Measurements from ENCODE around the gene SP140L. TPM values are rescaled to one million over a fixed set of nuclear protein-coding genes. Genes with fewer than 3 reads are reported as not detected.
A peak's percentile ranks its signal among the peaks of the same experiment; 100 is the strongest.
"Not testable (repeated sequence)": the region's sequence is repeated elsewhere in the genome, so short reads cannot be mapped to it uniquely, and the experiment has no call there.

Gene SP140L
- total and polyA plus RNA-seq, 5 experiments from 2014 or later, result 25.3 to 91.7 (median 43.1) TPM

DNA sequence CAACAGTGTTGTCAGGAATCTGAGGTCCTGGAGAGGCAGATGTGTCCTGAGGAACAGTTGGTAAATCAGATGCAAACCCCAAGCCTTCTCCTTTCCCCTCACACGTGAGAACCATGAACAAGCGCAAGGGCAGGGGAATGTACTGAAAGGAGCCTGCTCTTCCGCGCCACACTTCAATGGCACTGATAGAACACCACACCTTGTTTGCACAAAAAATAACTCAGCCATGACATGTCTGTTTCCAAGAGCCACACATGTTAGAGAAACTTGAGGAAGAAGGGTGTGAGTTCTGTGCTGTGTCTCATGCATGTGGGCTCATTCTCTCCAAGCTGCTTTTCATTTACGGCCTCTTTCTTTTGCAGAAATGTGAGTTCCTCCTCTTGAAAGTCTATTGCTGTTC lies 16.2 kb upstream of the SP140L start:
- POLR2A ChIA-PET, H3K9me3 Mint-ChIP-seq, ATAC-seq, H3K4me3 Mint-ChIP-seq, H3K27me3 Mint-ChIP-seq, DNase-seq, H3K27ac Mint-ChIP-seq: not testable (repeated sequence)
- Mint-ChIP-seq H3K4me1 (peaks cover under 1 to 34% (median 18%) of the 10 kb centered on the region in 4 donors), H3K36me3 (peaks cover 0 to 27% (median 22%) of the 10 kb centered on the region in 3 donors)

DNA sequence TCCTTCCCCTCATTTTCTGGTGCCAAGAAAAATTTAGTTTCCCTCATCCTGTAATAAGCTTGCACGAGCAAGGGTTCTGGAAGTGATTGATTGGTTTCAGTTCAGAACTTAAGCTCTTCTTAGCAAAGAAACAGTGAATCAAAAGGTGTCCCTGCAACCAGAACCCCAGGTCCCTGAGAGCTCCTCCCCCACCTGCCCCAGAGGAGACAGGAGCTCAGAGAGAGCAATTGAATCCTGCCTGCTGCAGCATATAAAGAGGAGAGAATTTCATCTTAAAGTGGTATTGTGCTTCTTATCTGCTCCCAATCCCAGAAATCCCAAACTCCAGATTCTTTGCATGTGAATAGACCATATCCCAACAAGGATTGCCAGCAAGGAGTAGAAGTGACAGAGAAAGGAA lies 15.4 kb upstream of the SP140L start:
- H3K27ac Mint-ChIP-seq, result not testable (repeated sequence)
- peaks cover 0 to 27% (median 22%) of the 10 kb centered on the region in 3 donors for H3K36me3 Mint-ChIP-seq

DNA sequence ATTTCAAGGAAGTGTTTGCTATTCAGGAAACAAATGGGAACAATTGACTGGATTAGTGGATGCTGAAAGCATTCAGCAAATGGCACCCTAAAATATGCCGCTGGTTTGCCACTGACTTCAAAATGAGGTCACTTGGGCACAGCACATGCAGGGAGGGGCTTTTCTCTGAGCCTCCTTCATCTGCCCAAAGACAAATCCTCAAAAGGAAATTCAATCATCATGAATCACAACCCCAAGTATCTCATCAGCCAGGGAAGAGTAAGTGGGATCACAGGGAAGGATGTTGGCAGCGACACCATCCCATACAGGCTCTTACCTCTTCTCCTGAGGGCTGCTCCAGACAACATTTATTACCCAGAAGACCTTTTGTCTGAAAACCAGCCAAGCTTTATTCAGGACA lies 14.4 kb upstream of the SP140L start:
- ATAC-seq (no peak), DNase-seq (no peak)
- no peaks in the 10 kb centered on the region for H3K9me3 Mint-ChIP-seq
- H3K27ac Mint-ChIP-seq, result peak overlapping the region in 2 of 10 donors; percentile 20 to 29
- H3K36me3 Mint-ChIP-seq, result peaks cover 0 to 27% (median 22%) of the 10 kb centered on the region in 3 donors
- POLR2A ChIA-PET, result no interaction called here
- no peaks in the 10 kb centered on the region for H3K27me3 Mint-ChIP-seq
- H3K4me3 Mint-ChIP-seq, result no peak overlapping the region
- H3K4me1 Mint-ChIP-seq, result peaks cover 9 to 46% (median 28%) of the 10 kb centered on the region in 4 donors

More for the DNA sequence above, 15.4 kb upstream of the SP140L start:
- H3K4me3 Mint-ChIP-seq, H3K27me3 Mint-ChIP-seq, POLR2A ChIA-PET, ATAC-seq, H3K9me3 Mint-ChIP-seq, DNase-seq: not testable (repeated sequence)
- H3K4me1 Mint-ChIP-seq, result peaks cover 8 to 42% (median 20%) of the 10 kb centered on the region in 4 donors

DNA sequence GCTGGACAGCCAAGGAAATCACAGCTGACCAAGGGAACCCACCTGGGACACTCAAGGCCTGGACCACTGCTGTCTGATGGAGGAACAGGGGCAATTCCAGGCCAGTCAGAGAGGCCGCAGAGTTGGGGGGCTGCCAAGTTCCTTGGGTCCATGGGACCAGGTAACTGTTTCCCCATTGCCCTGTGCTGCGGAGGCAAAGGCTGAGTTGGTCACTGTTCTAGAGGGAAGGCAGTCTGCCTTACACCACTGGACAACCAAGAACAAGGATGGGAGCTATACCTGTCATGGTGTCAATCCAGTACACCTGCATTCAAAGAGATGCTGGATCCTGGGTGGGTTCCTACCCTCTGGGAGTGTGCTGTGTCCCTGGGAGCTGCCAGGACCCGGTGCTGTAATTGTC lies 9.6 kb upstream of the SP140L start:
- Mint-ChIP-seq H3K4me1 (peaks cover 26 to 77% (median 69%) of the 10 kb centered on the region in 4 donors), H3K27ac (peak overlapping the region in 9 of 10 donors; percentile 48 to 97 (median 89)), H3K4me3 (peak overlapping the region in 3 of 10 donors; percentile 74 to 80 (median 75)), H3K9me3 (no peaks in the 10 kb centered on the region), H3K36me3 (peaks cover 0 to 15% (median 11%) of the 10 kb centered on the region in 3 donors), H3K27me3 (no peaks in the 10 kb centered on the region)
- DNase-seq, result no peak
- ATAC-seq, result no peak
- POLR2A ChIA-PET, result interaction anchor here (1.5 to 3.9 kb wide), 5 partner anchors 10 to 99 kb away, joined by 3 to 22 read pairs (median 10); partner anchors contain the start of genes SP100, SP110 and SP140L

DNA sequence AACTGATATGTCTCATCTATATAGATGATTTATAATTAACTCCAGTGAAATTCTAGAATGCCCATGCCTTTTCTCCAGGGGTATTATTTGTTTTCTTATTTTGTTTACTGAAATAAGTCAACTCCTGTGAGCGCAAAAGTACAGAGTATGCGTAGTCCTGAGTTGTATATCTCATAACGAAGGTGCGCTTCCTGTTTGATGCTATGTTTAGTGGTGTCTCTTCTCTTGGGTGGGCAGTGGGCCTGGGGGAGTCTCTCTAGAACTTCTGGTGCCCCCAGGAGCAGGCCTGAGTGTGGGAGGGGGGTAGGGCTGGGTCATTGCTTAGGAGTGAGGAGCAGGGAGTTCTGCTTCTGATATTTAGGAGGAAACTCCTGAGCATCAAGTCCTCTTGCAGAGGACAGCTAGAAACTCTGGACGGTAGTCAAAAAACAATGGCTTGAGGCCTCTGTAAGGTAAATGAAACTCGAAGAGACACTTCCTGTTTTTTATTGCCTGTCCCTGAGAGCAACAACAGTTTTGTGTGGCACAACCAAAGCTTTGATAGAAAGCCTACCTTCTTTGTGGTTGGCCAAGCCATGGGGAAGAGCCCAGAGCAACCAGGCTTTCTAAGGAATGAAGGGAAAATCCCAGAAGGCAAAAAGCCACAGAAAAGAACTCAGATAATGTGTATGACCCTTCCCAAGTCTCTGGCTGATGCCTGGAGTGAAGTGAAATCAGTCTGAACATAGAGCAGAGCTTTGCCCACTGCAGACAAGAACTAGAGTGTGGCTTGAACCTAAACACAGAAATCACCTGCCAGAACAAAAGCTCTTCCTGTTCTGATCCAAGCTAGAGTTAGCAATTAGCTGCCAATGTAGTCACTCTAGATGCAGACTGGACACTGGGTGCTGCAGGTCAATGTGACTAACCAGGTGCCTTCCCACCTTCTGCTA lies 8.5 kb upstream of the SP140L start:
- ATAC-seq (peak; percentile 20 to 25), DNase-seq (peak in 1 of 10 donors; percentile 32)
- peak overlapping the region; percentile 55 to 84 (median 75) for H3K4me3 Mint-ChIP-seq
- POLR2A ChIA-PET, result interaction anchor here (0.6 to 3.9 kb wide), 11 partner anchors 9 to 284 kb away, joined by 3 to 22 read pairs (median 3); partner anchors contain the start of genes SP100, SP110 and SP140L
- H3K4me1 Mint-ChIP-seq, result peaks cover 31 to 86% (median 74%) of the 10 kb centered on the region in 4 donors
- peaks cover 0 to 10% (median 3%) of the 10 kb centered on the region in 3 donors for H3K36me3 Mint-ChIP-seq
- H3K27ac Mint-ChIP-seq, result peak overlapping the region; percentile 48 to 97 (median 90)
- H3K27me3 Mint-ChIP-seq, result no peaks in the 10 kb centered on the region
- no peaks in the 10 kb centered on the region for H3K9me3 Mint-ChIP-seq

DNA sequence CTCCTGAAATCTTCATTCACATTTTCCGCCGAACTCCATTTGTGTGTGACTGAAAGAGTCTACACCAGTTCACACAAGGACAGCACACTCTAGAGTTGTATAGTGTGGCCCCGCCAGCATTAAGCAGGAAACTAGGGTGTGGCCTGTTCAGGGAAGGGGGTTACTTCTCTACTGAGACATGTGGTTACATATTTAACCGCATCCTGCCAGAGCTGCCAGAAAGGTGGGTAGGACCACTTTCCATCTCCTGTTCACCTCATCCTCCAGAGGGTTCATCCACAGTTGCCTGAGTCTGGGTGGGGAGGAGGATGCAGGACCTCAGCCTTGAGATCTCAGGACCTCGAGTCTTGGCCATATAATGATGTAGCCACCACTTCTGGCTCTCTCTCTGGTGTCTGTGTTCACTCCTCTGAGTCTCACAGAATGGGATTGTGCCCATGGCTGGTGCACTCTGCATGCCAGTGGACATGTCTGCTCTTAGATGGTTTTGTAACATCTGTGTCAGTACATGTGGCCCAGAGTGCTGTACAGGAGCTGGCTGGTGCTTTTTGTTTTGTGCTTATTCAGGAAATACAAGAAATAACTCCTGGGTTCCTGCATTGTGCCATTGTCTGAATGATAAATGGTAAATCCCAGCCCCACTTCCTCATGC lies 7.7 kb upstream of the SP140L start:
- DNase-seq, result peak; percentile 24 to 94 (median 82)
- Mint-ChIP-seq H3K9me3 (no peaks in the 10 kb centered on the region), H3K27ac (peak overlapping the region; percentile 48 to 97 (median 90)), H3K4me1 (peaks cover 31 to 87% (median 79%) of the 10 kb centered on the region in 4 donors), H3K4me3 (peak overlapping the region; percentile 55 to 84 (median 74)), H3K36me3 (peaks cover 0 to 4% (median 0%) of the 10 kb centered on the region in 3 donors), H3K27me3 (no peaks in the 10 kb centered on the region)
- POLR2A ChIA-PET, result interaction anchor here (0.8 to 3.9 kb wide), 9 partner anchors 8 to 283 kb away, joined by 3 to 22 read pairs (median 3); partner anchors contain the start of genes SP100, SP110 and SP140L
- ATAC-seq, result peak; percentile 94 to 97

DNA sequence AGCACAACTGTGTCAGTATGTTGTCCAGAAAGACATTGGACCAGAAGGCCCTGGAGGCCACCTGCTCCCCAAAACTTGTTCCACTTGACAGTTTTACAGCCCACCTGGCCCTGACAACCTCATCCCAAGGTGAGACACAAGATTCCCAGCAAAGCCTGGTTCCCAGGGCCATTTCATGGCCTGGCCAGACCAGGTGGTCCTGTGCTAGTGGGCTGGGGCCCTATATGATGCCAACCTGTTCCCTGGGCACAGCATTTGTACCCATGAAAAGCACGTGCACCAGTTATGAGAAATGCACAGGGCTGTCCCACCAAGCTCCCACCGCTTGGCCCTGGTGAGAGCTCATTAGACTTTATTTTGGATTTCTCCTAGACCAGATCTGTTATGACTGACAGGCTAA lies 6.0 kb upstream of the SP140L start:
- ATAC-seq (no peak), DNase-seq (no peak)
- peak overlapping the region in 6 of 10 donors; percentile 35 to 73 (median 52) for H3K4me3 Mint-ChIP-seq
- H3K9me3 Mint-ChIP-seq, result no peaks in the 10 kb centered on the region
- H3K4me1 Mint-ChIP-seq, result peaks cover 34 to 91% (median 85%) of the 10 kb centered on the region in 4 donors
- peaks cover 0 to 2% (median 0%) of the 10 kb centered on the region in 3 donors for H3K36me3 Mint-ChIP-seq
- peak overlapping the region in 6 of 10 donors; percentile 43 to 85 (median 80) for H3K27ac Mint-ChIP-seq
- POLR2A ChIA-PET, result interaction anchor here (1.0 to 1.5 kb wide), 2 partner anchors 8 to 41 kb away, joined by 3 to 4 read pairs; no protein-coding TSS in a partner anchor
- no peaks in the 10 kb centered on the region for H3K27me3 Mint-ChIP-seq

DNA sequence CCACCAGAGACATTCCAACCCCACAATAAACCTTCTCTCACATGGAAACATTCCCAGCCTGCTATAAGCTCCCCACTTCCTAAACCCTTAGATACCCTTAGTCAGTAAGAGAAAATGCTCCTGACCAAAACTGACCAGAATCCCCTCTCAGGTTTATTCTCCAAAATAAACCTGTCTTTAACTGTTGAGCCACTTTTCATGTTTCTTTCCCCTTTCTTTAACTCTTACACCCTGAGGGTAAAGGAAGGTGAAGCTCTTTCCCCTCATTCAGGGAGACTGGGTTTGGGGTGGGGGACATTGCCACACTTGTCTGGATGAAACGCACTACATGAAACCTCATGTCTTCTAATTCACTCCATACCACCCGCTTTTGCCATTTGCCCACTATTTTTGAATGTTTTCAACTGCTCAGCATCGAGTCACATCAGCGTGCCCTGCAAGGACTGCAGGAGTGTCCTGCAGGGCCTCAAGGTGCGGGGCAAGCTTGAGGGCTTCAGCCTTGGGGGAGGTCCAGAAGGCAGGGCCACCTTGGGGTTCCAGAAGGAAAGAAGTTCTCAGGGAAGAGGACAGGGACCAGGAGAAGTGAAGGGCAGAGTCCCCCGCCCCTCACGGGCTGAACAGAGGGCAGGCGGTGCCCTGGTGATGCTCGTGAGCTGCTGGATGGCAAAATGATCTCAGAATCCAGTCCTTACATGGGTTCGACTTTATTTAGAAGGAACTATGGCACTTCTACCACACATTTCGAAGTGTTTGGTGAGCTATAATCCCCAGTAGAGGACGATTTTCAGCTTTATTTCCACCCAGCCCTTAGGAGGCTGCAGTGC lies 4.2 kb upstream of the SP140L start:
- POLR2A ChIA-PET, result interaction anchor here (0.6 to 1.5 kb wide), 2 partner anchors 9 to 39 kb away, joined by 3 to 4 read pairs; no protein-coding TSS in a partner anchor
- ATAC-seq (no peak), DNase-seq (no peak)
- Mint-ChIP-seq H3K27ac (peak overlapping the region in 4 of 10 donors; percentile 55 to 81 (median 62)), H3K9me3 (no peaks in the 10 kb centered on the region), H3K4me1 (peaks cover 41 to 91% (median 87%) of the 10 kb centered on the region in 4 donors), H3K27me3 (no peaks in the 10 kb centered on the region), H3K4me3 (peak overlapping the region in 9 of 10 donors; percentile 3 to 43 (median 22)), H3K36me3 (peaks cover 0 to 2% (median 0%) of the 10 kb centered on the region in 3 donors)

DNA sequence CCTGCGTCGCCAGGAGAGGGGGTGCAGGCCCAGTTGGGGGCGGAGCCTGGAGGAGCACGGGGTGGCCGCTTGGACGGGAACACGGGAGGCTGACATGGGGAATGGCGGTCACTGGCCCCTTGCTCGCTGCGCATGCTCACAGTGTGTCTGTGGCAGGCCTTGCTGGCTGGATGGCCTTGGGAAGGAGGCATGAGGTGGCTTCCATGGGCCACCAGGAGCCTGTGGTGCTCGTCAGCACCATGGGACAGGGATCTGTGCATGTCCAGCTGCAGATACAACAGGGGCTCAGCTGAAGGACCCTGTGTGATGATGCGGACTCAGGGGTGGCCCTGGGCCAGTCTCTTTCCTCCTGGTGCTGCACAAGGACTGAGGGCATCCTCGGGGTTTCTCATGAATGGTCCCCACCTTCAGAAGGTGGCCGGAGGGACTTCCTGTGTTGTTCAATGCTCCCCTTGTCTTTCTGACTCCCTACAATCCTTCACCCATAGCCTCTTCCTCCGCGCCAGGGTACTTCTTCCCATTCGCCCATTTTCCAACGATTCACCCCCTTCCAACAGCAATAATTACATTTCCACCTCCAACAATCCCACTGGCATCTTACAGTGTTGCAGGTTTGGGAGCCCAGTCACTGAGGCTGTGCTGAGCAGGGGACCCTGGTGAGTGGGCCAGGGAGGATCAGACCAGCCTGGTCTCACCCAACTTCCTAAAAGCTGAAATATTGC lies 3.4 kb upstream of the SP140L start:
- peak overlapping the region in 5 of 10 donors; percentile 24 to 100 (median 62) for H3K27ac Mint-ChIP-seq
- POLR2A ChIA-PET, result interaction anchor here (0.6 kb wide), 1 partner anchor 148 kb away, joined by 7 read pairs; no protein-coding TSS in a partner anchor
- no peaks in the 10 kb centered on the region for H3K27me3 Mint-ChIP-seq
- H3K4me1 Mint-ChIP-seq, result peaks cover 35 to 88% (median 84%) of the 10 kb centered on the region in 4 donors
- ATAC-seq, result no peak
- peaks cover 0 to 2% (median under 1%) of the 10 kb centered on the region in 3 donors for H3K36me3 Mint-ChIP-seq
- peak overlapping the region in 5 of 10 donors; percentile 7 to 36 (median 28) for H3K4me3 Mint-ChIP-seq
- DNase-seq, result no peak
- H3K9me3 Mint-ChIP-seq, result no peaks in the 10 kb centered on the region

DNA sequence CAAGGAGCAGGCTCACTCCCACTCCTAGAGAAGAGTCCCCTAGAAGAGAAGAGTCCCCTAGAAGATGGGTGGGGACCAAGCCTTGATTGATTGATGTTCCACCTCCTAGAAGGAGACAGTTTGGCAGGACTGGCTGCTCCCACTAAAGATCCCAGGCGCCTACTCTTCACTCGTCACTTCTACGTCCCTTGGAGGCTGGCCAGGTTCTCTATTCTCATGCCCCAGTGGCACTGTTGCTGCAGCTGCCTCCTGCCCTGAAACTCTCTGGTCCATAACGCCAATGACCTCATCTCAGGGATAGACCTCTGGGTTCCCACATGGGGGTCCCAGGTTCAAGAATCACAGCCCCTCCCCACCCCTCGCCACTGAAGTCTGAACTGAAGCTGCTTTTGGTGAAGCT lies 2.5 kb upstream of the SP140L start:
- Mint-ChIP-seq H3K4me1 (peaks cover 41 to 88% (median 84%) of the 10 kb centered on the region in 4 donors), H3K4me3 (peak overlapping the region in 7 of 10 donors; percentile 7 to 97 (median 22)), H3K27ac (peak overlapping the region in 6 of 10 donors; percentile 24 to 100 (median 60)), H3K9me3 (no peaks in the 10 kb centered on the region), H3K36me3 (peaks cover 0 to 10% (median 2%) of the 10 kb centered on the region in 3 donors), H3K27me3 (no peaks in the 10 kb centered on the region)
- no peak for ATAC-seq
- no peak for DNase-seq
- POLR2A ChIA-PET, result no interaction called here

Data from naive thymus-derived CD8-positive, alpha-beta T cell (primary cell).